ENCODE measurements around the gene GLOD5.
"Not testable (repeated sequence)": the region's sequence is repeated elsewhere in the genome, so short reads cannot be mapped to it uniquely, and the experiment has no call there.

Gene GLOD5

GRCh38 chrX:48794340-48794910, 32.9 kb downstream of the GLOD5 start:
- DNase-seq (ENCODE audit: low spot score) = peak; percentile 38

- DNase-seq (ENCODE audit: low spot score) = no peak
Observed at GRCh38 chrX:48794911-48795515, 33.5 kb downstream of the GLOD5 start.

- no peak for DNase-seq (ENCODE audit: low spot score)
Observed at GRCh38 chrX:48798318-48798717, 36.8 kb downstream of the GLOD5 start.

GRCh38 chrX:48800574-48801279, 39.2 kb downstream of the GLOD5 start:
- peak; percentile 66 for DNase-seq (ENCODE audit: low spot score)

GRCh38 chrX:48801280-48802088, 39.9 kb downstream of the GLOD5 start, which contains the start of gene HDAC6:
TSS of gene HDAC6 (plus strand) at chrX:48802067. CDS start at chrX:48802693, 626 bp downstream.
- DNase-seq (ENCODE audit: low spot score) = peak; percentile 98

- DNase-seq (ENCODE audit: low spot score) = peak; percentile 87
Observed at GRCh38 chrX:48802089-48802904, 40.8 kb downstream of the GLOD5 start.

- no peak for DNase-seq (ENCODE audit: low spot score)
Observed at GRCh38 chrX:48802905-48803200, 41.3 kb downstream of the GLOD5 start.

GRCh38 chrX:48806081-48806480, 44.5 kb downstream of the GLOD5 start:
- DNase-seq (ENCODE audit: low spot score) = no peak

- no peak for DNase-seq (ENCODE audit: low spot score)
Observed at GRCh38 chrX:48813644-48814043, 52.1 kb downstream of the GLOD5 start.

- DNase-seq (ENCODE audit: low spot score) = no peak
Observed at GRCh38 chrX:48814722-48815121, 53.2 kb downstream of the GLOD5 start.

- no peak for DNase-seq (ENCODE audit: low spot score)
Observed at GRCh38 chrX:48815266-48815665, 53.7 kb downstream of the GLOD5 start.

- no peak for DNase-seq (ENCODE audit: low spot score)
Observed at GRCh38 chrX:48816014-48816810, 54.7 kb downstream of the GLOD5 start.

GRCh38 chrX:48818098-48818497, 56.6 kb downstream of the GLOD5 start:
- DNase-seq (ENCODE audit: low spot score) = no peak

- no peak for DNase-seq (ENCODE audit: low spot score)
Observed at GRCh38 chrX:48818866-48819265, 57.3 kb downstream of the GLOD5 start.

- not testable (repeated sequence) for DNase-seq (ENCODE audit: low spot score)
Observed at GRCh38 chrX:48819394-48819793, 57.8 kb downstream of the GLOD5 start.

GRCh38 chrX:48823053-48823452, 61.5 kb downstream of the GLOD5 start:
- no peak for DNase-seq (ENCODE audit: low spot score)

Data from hematopoietic multipotent progenitor cell treated with erythropoietin and hydrocortisone succinate and interleukin-3 and kit ligand, for 17 days (in vitro differentiated cells).